GM19372 (cell line): ENCODE data around the gene FPGS.

Experiments used
- ATAC-seq: cut with Tn5 transposase; IDR thresholded peaks from one replicate; pipeline ENCODE4 v1.9.1; 2021; ENCODE audit warnings: mild to moderate bottlenecking, low read depth, moderate library complexity; ENCODE audit not compliant: unreplicated experiment

Gene FPGS

DNA sequence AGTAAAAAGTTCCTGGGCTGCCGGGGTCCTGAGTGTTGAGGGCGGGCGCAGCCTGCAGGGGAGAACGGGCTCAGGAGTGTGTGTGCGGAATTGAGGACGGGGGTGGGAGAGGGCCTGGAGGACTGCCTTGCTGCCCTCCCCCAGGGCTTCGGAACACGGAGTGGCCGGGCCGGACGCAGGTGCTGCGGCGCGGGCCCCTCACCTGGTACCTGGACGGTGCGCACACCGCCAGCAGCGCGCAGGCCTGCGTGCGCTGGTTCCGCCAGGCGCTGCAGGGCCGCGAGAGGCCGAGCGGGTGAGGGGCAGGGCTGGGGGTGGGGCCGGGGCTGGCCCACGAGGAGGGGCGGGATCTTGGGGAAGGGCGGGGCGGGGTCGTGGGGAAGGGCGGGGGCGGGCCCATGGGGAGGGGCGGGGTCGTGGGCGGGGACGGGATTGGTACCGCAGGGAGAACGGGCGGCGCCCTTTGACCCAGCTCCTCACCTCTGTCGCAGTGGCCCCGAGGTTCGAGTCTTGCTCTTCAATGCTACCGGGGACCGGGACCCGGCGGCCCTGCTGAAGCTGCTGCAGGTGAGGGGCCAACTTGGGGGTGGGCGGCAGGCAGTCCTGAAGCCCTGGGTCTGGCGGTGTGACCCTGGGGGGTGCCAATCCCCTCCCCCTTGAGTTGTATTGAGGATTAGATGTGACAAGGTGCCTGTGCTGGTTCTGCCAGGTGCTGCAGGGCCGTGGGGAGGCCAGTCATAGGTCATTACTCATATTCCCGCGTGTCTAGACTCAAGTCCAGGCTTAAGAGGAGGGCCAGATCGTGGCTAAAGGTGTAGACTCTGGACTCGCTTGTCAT is 7.1 kb downstream of the FPGS start:
- ATAC-seq, result no peak

DNA sequence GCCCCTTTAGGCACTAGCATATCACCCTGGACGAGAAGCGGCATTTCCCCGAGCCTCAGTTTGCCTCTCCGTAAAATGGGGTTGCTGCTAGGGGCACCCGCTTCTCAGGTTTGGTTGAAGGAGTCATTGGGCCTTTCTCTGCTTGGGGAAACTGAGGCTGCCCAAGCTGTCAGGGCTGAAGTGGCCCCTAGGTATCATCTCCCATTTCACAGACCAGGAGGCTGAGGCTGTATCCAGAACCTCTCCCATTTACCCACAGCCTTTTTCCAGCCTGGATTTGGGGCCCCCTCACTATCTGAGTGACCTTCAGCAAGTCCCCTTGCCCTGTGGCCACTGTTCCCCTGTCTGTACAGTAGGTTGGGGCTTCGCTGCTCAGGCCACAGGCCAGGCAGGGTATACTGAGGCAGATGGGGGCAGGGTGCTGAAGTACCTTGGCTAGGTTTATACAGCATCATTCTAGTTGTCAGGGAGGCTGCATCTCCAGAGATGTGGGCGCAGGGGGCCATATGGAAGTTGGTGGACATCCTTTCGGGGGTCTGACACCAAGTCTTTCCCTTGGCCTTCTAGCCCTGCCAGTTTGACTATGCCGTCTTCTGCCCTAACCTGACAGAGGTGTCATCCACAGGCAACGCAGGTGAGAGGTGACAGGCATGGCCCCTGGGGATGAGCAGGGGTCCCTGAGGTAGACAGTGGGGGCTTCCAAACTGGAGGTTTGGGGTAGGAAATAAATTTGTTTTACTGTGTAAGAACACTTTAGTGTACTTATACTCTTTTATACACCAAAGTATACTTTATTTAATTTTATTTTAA is 7.9 kb downstream of the FPGS start:
- no peak for ATAC-seq

DNA sequence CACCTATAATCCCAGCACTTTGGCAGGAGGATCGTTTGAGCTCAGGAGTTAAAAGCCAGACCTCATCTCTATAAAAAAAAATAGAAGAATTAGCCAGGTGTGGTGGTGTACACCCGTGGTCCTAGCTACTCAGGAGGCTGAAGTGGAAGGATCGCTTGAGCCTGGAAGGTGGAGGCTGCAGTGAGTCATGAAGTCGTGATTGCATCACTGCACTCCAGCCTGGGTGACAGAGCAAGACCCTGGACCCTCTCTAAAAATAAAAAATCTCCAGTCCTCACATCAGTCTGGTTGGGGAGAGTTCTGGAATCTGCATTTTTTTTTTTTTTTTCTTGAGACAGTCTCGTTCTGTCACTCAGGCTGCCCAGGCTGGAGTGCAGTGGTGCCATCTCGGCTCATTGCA is 9.3 kb downstream of the FPGS start:
- ATAC-seq, result no peak

DNA sequence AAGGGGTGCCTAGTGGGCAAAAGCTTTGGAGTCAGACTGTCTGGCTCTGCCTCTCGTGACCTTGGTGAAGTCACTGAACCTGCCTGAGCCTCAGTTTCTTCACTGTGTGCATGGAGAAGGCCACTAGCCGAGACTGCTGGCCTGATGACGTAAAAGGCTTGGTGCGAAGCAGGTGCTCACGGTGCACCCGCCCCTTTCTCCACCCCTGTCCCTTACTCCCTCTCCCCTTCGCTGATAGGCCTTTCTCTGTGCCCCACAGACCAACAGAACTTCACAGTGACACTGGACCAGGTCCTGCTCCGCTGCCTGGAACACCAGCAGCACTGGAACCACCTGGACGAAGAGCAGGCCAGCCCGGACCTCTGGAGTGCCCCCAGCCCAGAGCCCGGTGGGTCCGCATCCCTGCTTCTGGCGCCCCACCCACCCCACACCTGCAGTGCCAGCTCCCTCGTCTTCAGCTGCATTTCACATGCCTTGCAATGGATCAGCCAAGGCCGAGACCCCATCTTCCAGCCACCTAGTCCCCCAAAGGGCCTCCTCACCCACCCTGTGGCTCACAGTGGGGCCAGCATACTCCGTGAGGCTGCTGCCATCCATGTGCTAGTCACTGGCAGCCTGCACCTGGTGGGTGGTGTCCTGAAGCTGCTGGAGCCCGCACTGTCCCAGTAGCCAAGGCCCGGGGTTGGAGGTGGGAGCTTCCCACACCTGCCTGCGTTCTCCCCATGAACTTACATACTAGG is 10.4 kb downstream of the FPGS start:
- no peak for ATAC-seq

DNA sequence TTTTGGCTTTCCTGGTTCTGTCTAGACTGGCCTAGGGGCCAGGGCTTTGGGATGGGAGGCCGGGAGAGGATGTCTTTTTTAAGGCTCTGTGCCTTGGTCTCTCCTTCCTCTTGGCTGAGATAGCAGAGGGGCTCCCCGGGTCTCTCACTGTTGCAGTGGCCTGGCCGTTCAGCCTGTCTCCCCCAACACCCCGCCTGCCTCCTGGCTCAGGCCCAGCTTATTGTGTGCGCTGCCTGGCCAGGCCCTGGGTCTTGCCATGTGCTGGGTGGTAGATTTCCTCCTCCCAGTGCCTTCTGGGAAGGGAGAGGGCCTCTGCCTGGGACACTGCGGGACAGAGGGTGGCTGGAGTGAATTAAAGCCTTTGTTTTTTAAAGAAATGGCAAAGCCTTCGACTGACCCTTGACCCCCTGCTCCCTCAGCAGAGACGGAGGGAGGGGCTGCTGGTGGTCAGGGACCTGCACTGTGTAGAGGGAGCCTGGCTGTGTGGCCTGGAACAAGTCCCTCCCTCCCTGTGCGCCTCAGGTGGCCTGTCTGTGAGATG is 11.1 kb downstream of the FPGS start:
- no peak for ATAC-seq

DNA sequence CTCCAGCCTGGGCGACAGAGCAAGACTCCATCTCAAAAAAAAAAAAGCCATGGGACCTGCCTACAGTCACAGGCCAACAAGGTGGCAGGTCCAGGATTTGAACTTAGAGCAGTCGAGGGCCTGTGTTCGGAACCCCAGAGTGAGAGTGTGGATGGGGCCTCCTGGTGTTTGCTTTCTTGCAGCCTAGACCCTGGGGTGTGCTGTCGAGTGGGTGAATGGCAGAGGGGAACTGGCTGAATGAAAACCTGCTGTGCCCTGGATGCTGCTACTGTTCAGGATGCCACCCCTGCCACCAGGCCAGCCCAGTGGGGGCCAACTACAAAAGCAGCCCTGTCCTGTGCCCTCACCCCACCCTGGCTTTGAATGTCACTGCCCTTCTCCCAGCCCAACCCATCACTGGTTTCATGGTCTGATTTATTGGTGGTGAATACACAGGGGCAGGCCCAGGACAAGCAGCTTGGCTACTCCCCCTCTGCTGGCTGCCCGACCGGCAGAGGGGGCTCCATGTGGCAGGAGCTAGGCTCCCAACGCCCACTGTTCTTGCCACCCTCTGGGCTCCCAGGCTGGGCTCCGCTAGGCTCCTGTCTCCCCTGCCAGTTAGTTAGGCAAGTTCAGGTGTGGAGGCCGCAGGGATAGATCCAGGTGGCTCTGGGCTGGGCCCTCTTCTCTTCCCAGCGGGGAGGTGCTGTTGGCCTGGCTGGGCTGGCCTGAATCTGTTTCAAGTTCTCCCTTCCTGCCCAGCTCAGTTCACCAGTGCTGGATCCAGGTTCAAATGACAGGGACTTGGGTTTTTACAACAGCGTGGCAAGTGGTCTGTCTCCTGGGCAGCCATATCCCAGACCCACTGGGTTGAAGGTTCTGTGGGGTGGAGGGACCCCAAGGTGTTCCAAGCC is 12.2 kb downstream of the FPGS start:
- no peak for ATAC-seq

DNA sequence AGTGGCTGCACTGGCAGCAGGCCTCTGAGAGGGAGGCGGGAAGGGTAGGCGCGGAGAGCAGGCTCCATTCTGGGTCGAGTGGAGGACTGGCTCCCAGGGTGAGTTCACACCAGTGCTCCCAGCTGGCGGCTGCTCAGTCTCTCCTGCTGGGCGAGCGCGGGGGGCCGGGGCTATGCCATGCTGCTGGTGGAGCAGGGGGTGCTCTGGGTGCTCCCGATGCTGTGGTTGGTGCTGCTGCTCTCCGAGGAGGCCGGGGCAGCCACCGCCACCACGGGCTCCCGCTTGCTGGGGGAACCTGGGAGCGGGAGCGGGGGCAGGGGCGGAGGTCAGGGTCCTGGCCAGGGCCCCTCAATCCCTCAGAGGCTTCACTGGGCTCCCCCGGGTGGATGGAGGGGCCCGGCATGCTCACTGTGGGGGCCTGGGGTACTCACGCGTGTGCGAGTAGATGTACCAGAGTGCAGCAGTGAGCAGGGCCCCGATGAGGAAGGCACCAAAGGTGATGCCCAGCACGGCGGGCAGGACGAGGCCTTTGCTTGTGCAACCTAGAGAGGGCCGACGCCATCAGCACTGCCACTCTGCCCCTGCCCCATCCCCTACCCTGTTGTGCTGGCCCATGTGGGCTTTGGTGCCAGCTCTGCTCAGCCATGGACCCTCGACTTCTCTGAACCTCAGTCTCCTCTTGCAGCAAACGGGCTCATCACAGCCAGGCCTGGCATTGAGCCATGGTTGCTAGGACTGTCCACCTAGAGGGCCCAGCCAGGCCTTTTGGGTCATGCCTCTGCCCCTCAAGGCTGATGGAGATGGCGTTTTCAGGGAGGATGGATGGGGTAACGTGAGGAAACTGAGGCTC is 13.1 kb downstream of the FPGS start:
- ATAC-seq, result no peak

DNA sequence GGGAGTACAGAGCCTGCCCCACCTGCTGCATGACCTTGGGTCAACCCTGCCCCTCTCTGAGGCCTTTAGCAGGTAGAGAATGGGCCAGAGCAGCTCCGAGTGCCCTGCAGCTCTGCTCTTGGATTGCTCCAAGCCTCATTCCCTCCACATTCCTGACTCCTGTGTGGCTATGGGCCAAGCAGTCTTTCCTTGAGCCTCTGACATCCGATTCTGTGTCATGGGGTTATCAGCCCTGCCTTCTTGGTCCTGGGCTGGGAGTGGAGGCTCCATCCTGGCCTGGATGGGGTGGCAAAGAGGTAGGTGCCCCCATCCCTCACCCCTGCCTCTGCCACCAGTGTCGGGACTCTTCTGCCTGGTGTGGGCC is 13.7 kb downstream of the FPGS start:
- no peak for ATAC-seq

DNA sequence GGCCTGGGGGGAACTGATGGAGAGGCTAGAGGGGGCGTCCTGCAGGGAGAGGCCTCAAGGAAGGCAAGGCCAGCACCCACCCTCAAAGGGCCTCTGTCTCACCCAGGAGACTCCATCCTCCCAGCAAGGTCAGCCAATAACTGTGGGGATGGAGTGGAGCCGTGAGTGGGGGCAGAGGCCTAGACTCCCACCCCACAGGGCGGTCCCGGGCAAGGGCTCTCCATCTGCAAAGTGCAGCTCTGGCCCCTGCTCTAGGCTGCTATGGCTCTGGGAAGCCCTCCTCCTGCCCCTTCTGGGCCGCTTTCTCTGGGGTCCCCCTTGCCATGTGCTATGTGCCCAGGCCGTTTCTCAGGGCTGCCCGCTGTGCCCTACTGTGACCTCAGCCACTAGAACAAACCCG is 14.0 kb downstream of the FPGS start:
- no peak for ATAC-seq

DNA sequence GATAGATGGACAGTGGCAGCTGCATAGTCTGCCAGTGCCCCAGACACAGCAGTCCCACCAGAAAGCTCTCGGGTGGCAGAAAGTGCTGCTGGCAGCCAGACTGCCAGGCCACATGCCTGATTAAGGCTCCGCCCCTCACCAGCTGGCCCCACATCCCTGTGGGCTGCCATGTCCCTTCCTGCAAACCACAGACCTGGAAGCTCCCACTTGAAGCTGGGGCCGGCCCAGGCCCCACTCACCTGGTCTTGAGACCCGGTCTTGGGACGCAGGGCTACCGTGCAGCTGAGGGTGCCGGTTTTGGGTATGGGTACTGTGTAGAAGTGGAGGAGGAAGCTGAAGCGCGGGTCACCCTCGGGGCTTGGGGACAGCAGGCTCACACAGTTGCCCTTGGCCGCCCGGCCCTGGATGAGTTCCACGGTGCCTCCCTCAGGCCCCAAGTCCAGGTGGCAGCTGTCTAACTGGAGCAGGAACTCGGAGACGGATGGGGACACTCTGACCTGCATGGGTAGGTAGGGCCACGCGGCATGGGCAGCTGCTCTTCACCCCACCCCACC is 15.3 kb downstream of the FPGS start:
- ATAC-seq, result no peak

DNA sequence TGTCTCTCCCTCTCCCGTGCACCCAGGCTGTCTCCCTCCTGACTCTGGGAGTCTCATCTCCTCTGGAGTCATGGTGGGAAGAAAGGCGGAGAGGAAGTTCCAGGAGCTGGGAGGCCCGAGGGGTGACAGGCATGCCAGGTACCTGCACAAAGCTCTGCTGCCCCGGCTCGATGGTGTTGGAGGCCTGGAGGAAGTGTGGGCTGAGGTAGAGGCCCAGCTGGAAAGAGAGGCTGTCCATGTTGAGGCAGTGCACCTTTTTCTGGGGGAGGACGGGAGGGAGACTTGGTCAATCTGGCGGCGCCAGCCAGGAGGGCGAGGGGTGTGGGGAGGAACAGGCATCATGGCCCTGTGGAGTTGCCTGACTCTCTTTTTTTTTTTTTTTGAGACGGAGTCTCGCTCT is 15.9 kb downstream of the FPGS start:
- no peak for ATAC-seq

DNA sequence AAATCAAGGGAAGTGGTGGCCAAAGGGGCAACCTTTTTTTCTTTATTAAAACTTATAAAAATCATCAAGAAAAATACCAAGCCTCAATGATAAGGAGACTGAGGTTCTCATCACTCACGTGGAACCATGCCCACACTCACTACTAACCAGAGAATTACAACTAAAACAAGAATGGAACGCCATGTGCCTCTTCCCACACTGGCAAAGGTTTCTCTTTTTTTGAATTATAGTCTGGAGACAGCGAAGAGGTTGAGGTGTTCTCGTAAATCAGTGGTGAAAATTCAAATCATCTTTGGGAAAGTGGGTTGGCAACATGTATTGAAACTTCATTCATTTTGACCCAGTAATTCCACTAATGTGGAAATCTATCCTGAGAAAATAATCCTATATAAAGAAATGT is 19.4 kb downstream of the FPGS start:
- ATAC-seq, result no peak

DNA sequence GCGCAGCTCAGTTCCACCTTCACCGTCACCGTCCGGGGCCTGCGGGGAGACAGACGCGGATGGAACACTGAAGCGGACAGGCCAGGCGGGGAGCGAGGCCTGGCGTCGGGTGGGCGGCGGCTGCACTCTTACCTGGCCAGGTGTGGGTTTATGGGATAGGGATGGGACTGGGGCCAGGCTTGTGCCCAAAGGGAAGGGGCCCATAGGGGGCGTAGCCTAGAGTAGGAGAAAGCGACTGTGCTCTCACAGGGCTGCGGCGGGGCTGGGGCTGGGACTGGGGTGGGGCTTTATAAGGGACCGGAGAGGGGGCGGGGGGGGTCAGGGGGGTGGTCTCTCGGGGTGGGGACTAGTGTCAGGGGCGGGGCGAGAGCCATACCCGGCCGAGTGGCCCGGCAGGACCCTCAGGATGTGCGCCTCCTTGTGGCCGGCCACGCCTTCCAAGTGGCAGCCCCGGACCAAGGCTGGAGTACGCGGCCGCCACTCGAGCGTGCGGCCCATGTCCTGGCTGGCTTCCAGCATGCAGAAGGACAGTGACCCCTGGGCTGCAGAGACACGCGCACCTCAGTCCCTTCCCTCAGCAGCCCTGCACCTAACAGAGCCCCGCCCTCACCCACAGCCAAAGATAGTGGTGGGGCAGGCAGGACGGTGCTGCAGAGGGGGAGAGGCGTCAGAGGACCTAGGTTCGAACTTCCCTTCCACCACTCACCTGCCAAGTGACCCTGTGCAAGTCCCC is 22.8 kb downstream of the FPGS start:
- ATAC-seq, result no peak

DNA sequence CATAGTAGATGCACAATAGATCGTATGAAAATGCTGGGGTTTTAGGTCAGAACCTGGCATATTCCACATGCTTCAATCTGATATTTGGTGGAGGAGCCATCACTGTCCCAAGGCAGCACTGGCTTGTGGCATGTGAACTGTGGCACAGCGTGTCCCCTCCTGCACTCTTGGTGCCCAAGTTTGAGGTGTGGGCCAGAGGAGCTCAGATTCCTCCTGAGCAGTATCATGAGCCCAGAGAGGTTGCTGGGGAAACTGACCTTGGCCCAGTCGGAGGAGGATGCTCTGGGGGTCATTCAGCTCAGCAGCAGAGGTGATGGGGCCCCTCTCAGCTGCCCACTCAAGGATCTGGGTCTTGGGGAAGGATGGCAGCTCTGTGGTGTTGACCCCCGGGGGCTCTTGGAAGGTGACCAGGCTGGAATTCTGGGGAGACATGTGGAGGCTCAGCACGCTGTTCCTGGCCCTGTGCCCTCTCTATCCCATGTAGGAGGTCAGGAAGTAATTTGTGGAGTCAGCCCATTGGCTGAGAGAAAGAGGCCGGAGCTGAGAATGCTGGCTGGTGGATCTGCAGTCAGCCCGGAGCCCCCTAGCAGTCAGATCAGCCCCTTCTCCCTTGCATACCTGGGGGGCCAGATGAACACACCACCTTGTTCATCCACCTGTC is 23.7 kb downstream of the FPGS start:
- no peak for ATAC-seq

DNA sequence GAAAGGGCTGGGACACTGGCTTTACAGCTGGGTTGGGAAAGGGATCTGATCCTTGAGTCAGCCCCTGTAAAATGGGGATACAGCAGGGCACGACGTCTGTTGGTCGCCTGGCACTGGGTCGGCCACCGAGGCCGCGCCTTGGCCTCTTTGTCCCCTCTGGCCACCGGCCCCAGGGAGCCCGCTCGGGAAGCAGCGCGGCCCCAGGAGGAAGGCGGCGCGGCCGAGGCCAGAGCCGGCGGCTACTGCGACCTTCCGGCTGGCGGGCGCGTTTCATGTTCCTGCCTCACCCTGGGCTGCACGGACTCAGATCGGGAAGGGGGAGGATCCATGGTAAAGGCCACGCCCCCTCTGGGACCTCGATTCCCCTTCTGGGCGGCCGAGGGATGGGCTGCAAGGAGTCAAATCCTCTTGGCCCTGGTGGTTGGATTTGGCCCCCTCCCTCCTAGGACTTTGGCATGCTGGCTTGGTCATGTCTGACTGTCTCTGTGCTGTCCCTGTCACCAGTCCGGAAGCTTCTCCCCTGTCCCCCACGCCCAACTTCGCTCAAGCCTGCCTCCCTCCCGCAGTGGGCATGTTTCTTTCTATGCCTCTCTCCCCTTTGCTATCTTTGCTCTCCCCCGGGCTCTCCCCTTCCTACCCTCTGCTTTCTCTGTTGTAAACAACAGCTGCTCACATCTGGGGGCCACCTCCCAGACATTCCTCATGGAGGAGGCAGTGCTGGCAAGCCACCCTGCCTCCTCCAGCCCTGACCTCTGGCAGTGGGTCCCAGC is 25.8 kb downstream of the FPGS start:
- no peak for ATAC-seq

DNA sequence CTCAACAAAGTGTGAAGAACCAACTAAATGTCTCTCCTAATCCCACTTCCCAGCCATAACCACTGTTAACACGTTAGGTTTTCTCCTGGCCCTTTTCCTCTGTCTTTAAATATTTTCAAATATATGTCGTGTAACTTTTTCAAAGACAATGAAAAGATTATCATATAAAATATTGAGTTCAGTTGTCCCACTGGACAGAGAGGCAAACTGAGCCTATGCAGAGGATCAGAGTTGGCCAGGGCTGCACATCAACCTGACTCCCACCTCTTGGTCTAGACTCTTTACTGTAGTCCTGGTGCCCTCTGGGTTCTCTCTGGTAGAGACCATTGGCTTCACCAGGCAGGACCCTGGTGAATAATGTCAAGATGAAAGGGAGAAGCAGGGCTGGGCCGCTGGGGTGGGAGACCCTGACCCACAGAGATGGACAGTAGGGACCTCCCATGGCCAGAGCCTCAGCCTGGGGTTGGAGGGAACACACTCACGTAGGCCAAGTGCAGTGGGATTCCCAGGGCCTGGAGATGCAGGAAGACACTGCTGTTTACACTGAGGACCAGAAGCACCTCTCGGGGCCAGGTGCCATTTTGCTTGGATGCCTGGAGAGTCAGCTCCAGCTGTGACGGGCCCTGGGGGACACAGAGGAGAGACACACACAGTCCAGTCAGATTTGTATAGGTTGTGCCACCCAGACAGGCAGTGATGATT is 26.7 kb downstream of the FPGS start:
- ATAC-seq, result no peak
